ENCODE measurements around the gene RAD9A.

RAD9A gene

GRCh38 chr11:67349036-67349435 is 42.8 kb upstream of the RAD9A start:
- TF ChIP-seq, protein P1, sequence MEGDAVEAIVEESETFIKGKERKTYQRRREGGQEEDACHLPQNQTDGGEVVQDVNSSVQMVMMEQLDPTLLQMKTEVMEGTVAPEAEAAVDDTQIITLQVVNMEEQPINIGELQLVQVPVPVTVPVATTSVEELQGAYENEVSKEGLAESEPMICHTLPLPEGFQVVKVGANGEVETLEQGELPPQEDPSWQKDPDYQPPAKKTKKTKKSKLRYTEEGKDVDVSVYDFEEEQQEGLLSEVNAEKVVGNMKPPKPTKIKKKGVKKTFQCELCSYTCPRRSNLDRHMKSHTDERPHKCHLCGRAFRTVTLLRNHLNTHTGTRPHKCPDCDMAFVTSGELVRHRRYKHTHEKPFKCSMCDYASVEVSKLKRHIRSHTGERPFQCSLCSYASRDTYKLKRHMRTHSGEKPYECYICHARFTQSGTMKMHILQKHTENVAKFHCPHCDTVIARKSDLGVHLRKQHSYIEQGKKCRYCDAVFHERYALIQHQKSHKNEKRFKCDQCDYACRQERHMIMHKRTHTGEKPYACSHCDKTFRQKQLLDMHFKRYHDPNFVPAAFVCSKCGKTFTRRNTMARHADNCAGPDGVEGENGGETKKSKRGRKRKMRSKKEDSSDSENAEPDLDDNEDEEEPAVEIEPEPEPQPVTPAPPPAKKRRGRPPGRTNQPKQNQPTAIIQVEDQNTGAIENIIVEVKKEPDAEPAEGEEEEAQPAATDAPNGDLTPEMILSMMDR (IDR thresholded peaks at IDR 0.05; ENCODE audit: control insufficient read depth, insufficient read depth, low read depth, low read length, missing control alignments), result no peak
- DNase-seq (ENCODE audit: low read depth), result no peak
- no peak overlapping the region for H3K4me3 ChIP-seq (ENCODE audit: control insufficient read depth, low read depth, low read length)

GRCh38 chr11:67349457-67349856 is 42.3 kb upstream of the RAD9A start:
- TF ChIP-seq, protein P1 (IDR thresholded peaks at IDR 0.05; ENCODE audit: control insufficient read depth, insufficient read depth, low read depth, low read length, missing control alignments), result no peak
- no peak for DNase-seq (ENCODE audit: low read depth)

GRCh38 chr11:67349928-67350465 is 41.8 kb upstream of the RAD9A start:
- TF ChIP-seq, protein P1 (IDR thresholded peaks at IDR 0.05; ENCODE audit: control insufficient read depth, insufficient read depth, low read depth, low read length, missing control alignments), result no peak
- no peak for DNase-seq (ENCODE audit: low read depth)

More at GRCh38 chr11:67349457-67349856, 42.3 kb upstream of the RAD9A start:
- H3K4me3 ChIP-seq (ENCODE audit: control insufficient read depth, low read depth, low read length), result no peak overlapping the region

DNA sequence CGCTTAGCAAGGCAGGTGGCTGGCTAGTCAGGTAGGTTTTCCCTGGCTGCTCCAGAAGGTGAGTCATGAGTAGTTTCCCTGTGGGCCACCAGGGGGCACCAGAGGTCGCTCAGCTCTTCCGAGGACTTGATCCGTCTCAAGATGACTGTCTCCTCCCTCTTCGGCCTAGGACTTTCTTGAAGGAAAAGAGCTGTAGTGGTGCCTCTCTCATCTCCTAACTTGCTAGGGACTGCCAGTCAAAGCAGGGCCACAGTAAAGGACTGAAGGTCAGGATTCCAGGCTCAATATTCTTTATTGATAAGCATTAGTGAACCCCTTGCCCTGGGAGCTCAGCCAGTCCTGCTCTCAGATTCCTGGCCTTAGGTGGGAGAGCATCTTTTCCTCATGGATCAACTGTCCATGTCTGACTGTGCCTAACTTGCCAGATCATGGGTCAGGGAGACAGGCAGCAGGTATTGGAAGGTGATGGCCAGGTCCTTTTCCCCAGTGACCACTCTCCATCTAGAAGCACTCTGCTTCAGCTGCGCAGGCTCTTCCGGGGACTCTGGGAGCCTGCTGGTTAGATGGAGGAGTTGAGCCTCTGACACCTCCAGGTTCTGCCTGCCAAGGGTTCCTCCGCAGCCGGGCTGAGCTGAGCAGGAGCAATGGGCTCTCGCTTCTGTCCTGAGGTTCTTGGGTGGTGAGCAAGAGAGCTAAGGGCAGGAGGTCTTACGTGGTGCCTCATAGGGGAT is 40.3 kb upstream of the RAD9A start:
- TF ChIP-seq, protein P1 (IDR thresholded peaks at IDR 0.05; ENCODE audit: control insufficient read depth, insufficient read depth, low read depth, low read length, missing control alignments), result peak; percentile 93
- no peak overlapping the region; the same call in 1 of the 2 replicates for H3K4me3 ChIP-seq (ENCODE audit: control insufficient read depth, low read depth, low read length)
- no peak for DNase-seq (ENCODE audit: low read depth)

More at GRCh38 chr11:67349928-67350465, 41.8 kb upstream of the RAD9A start:
- no peak overlapping the region for H3K4me3 ChIP-seq (ENCODE audit: control insufficient read depth, low read depth, low read length)

GRCh38 chr11:67352546-67353316 is 39.1 kb upstream of the RAD9A start:
- H3K4me3 ChIP-seq (ENCODE audit: control insufficient read depth, low read depth, low read length), result peak overlapping the region; percentile 89
- no peak for DNase-seq (ENCODE audit: low read depth)
- TF ChIP-seq, protein P1 (IDR thresholded peaks at IDR 0.05; ENCODE audit: control insufficient read depth, insufficient read depth, low read depth, low read length, missing control alignments), result no peak

DNA sequence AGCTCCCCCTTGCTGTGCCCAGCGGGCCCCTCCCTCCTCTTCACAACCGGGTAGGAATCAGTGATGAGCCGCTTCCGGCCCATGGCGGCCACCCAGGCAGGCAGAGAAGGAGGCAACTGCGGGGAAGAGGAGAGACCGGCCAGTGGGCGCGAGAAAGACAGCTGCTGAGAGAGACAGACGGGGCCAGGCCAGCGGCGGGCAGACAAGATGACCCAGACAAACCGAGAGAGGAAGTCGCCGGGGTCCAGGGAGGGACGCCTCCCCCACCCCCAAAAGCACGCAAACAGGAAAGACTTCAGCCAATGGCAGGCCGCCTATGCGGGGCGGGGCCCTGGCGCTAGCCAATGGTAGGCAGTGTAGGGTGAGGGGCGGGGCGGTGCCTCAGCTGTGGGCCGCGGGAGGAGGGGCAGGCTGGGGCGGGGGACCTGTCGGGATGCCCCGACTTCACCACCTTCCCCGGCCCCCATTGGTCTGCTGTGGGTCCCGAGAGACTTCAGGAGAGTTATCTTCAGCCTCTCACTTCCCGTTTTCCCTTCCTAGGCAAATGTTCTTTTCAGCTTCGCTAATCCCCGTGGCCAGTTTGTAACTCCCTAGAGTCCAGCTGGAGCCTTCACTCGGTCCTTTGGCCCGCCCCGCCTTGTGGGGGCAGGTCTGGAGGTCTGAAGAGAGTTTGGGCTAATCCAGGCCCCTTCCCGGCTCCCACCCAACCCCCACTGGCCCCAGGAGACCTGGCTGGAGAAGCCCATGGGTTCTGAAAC is 38.3 kb upstream of the RAD9A start, which contains the start of gene POLD4:
TSS of gene POLD4 (minus strand) at position 230 of the 758 bp plus-strand sequence. CDS start at position 83, 147 bp downstream.
- peak; percentile 82 for DNase-seq (ENCODE audit: low read depth)

More for the DNA sequence above, 38.3 kb upstream of the RAD9A start, which contains the start of gene POLD4:
- TF ChIP-seq, protein P1 (IDR thresholded peaks at IDR 0.05; ENCODE audit: control insufficient read depth, insufficient read depth, low read depth, low read length, missing control alignments), result no peak
- peak within 1 kb of the TSS; percentile 89 for H3K4me3 ChIP-seq (ENCODE audit: control insufficient read depth, low read depth, low read length)
